ENCODE data around the gene LNPK.

Gene LNPK

GRCh38 chr2:175883586-175884194 is 118.4 kb downstream of the LNPK start:
- no peak for DNase-seq

GRCh38 chr2:175879679-175880078 is 122.4 kb downstream of the LNPK start:
- 98% methylated on average over 3 of the region's 3 CpGs for WGBS
- Histone ChIP-seq H3K14ac (ENCODE audit: low read length in 2 of 2) (no peak overlapping the region), H2BK120ac (ENCODE audit: low read depth, low read length) (no peak overlapping the region)

More at GRCh38 chr2:175883586-175884194, 118.4 kb downstream of the LNPK start:
- H2AFZ ChIP-seq (ENCODE audit: low read depth, low read length): no peak overlapping the region
- H3K27me3 ChIP-seq (ENCODE audit: control insufficient read depth in 1 of 2, insufficient read depth in 1 of 2, low read length in 2 of 2): peaks cover 0 to 5% of the 10 kb centered on the region in 2 experiments
- no peaks in the 10 kb centered on the region for H3K36me3 ChIP-seq (ENCODE audit: control insufficient read depth in 1 of 2, insufficient read depth in 2 of 2, low read depth in 1 of 2, low read length in 2 of 2)
- no peak overlapping the region for H2BK15ac ChIP-seq (ENCODE audit: low read depth, poor library complexity, severe bottlenecking)
- H2BK5ac ChIP-seq (ENCODE audit: low read depth, low read length, poor library complexity, severe bottlenecking): no peak overlapping the region
- no peak overlapping the region for H3K4me3 ChIP-seq (ENCODE audit: insufficient read depth in 1 of 2, low read depth in 1 of 2, low read length in 2 of 2)
- H2BK12ac ChIP-seq (ENCODE audit: low read length in 2 of 2): no peak overlapping the region
- no peak overlapping the region for H2AK5ac ChIP-seq (ENCODE audit: low read length, severe bottlenecking)
- H3K4me1 ChIP-seq (ENCODE audit: control insufficient read depth, insufficient read depth, low read depth, low read length): no peaks in the 10 kb centered on the region
- no peak overlapping the region for H3K18ac ChIP-seq (ENCODE audit: low read depth in 1 of 2, low read length in 2 of 2)
- H3K4me2 ChIP-seq (ENCODE audit: low read length, poor library complexity, severe bottlenecking): no peak overlapping the region
- H4K91ac ChIP-seq (ENCODE audit: low read length): no peak overlapping the region
- H2BK120ac ChIP-seq (ENCODE audit: low read depth, low read length): no peak overlapping the region
- no peaks in the 10 kb centered on the region for H3K9me3 ChIP-seq (ENCODE audit: control insufficient read depth, low read length)
- H3K14ac ChIP-seq (ENCODE audit: low read length in 2 of 2): no peak overlapping the region
- 68% methylated on average over 7 of the region's 7 CpGs for WGBS
- no peak overlapping the region for H3K9ac ChIP-seq (ENCODE audit: low read length)
- no peak overlapping the region for H3K27ac ChIP-seq (ENCODE audit: low read length, poor library complexity, severe bottlenecking)
- no peak overlapping the region for H3K23ac ChIP-seq (ENCODE audit: low read length in 2 of 2)
- no peak overlapping the region for H4K8ac ChIP-seq (ENCODE audit: low read length)
- no peak overlapping the region for H3K4ac ChIP-seq (ENCODE audit: low read depth in 1 of 2, low read length in 2 of 2)
- H3K79me1 ChIP-seq (replicated peaks; ENCODE audit: low read length, poor library complexity, severe bottlenecking): no peaks in the 10 kb centered on the region

GRCh38 chr2:175877845-175878544 is 124.1 kb downstream of the LNPK start:
- Histone ChIP-seq H3K4me1 (ENCODE audit: control insufficient read depth, insufficient read depth, low read depth, low read length) (no peaks in the 10 kb centered on the region), H3K4me2 (ENCODE audit: low read length, poor library complexity, severe bottlenecking) (no peak overlapping the region), H3K9ac (ENCODE audit: low read length) (no peak overlapping the region), H3K9me3 (ENCODE audit: control insufficient read depth, low read length) (no peaks in the 10 kb centered on the region), H3K14ac (ENCODE audit: low read length in 2 of 2) (no peak overlapping the region), H3K27ac (ENCODE audit: low read length, poor library complexity, severe bottlenecking) (no peak overlapping the region), H2BK15ac (ENCODE audit: low read depth, poor library complexity, severe bottlenecking) (no peak overlapping the region), H2BK5ac (ENCODE audit: low read depth, low read length, poor library complexity, severe bottlenecking) (no peak overlapping the region), H4K8ac (ENCODE audit: low read length) (no peak overlapping the region), H3K4me3 (ENCODE audit: insufficient read depth in 1 of 2, low read depth in 1 of 2, low read length in 2 of 2) (no peak overlapping the region), H3K27me3 (ENCODE audit: control insufficient read depth in 1 of 2, insufficient read depth in 1 of 2, low read length in 2 of 2) (peaks cover 0 to 6% of the 10 kb centered on the region in 2 experiments), H2AFZ (ENCODE audit: low read depth, low read length) (no peak overlapping the region), H3K4ac (ENCODE audit: low read depth in 1 of 2, low read length in 2 of 2) (no peak overlapping the region), H4K91ac (ENCODE audit: low read length) (no peak overlapping the region), H2BK120ac (ENCODE audit: low read depth, low read length) (no peak overlapping the region), H2AK5ac (ENCODE audit: low read length, severe bottlenecking) (no peak overlapping the region), H3K79me1 (replicated peaks; ENCODE audit: low read length, poor library complexity, severe bottlenecking) (no peaks in the 10 kb centered on the region), H2BK12ac (ENCODE audit: low read length in 2 of 2) (no peak overlapping the region), H3K36me3 (ENCODE audit: control insufficient read depth in 1 of 2, insufficient read depth in 2 of 2, low read depth in 1 of 2, low read length in 2 of 2) (no peaks in the 10 kb centered on the region), H3K23ac (ENCODE audit: low read length in 2 of 2) (no peak overlapping the region), H3K18ac (ENCODE audit: low read depth in 1 of 2, low read length in 2 of 2) (no peak overlapping the region)
- WGBS: 43% methylated on average over 2 of the region's 3 CpGs
- no peak for DNase-seq

More at GRCh38 chr2:175879679-175880078, 122.4 kb downstream of the LNPK start:
- H3K36me3 ChIP-seq (ENCODE audit: control insufficient read depth in 1 of 2, insufficient read depth in 2 of 2, low read depth in 1 of 2, low read length in 2 of 2): no peaks in the 10 kb centered on the region
- no peak overlapping the region for H3K27ac ChIP-seq (ENCODE audit: low read length, poor library complexity, severe bottlenecking)
- H3K23ac ChIP-seq (ENCODE audit: low read length in 2 of 2): no peak overlapping the region
- no peak overlapping the region for H2BK12ac ChIP-seq (ENCODE audit: low read length in 2 of 2)
- H3K9me3 ChIP-seq (ENCODE audit: control insufficient read depth, low read length): no peaks in the 10 kb centered on the region
- no peak overlapping the region for H3K4ac ChIP-seq (ENCODE audit: low read depth in 1 of 2, low read length in 2 of 2)
- no peak overlapping the region for H2BK15ac ChIP-seq (ENCODE audit: low read depth, poor library complexity, severe bottlenecking)
- no peak overlapping the region for H2AK5ac ChIP-seq (ENCODE audit: low read length, severe bottlenecking)
- H3K18ac ChIP-seq (ENCODE audit: low read depth in 1 of 2, low read length in 2 of 2): no peak overlapping the region
- peaks cover 0 to 5% of the 10 kb centered on the region in 2 experiments for H3K27me3 ChIP-seq (ENCODE audit: control insufficient read depth in 1 of 2, insufficient read depth in 1 of 2, low read length in 2 of 2)
- H2AFZ ChIP-seq (ENCODE audit: low read depth, low read length): no peak overlapping the region
- H4K91ac ChIP-seq (ENCODE audit: low read length): no peak overlapping the region
- H4K8ac ChIP-seq (ENCODE audit: low read length): no peak overlapping the region
- H3K4me2 ChIP-seq (ENCODE audit: low read length, poor library complexity, severe bottlenecking): no peak overlapping the region
- H3K9ac ChIP-seq (ENCODE audit: low read length): no peak overlapping the region
- H3K4me3 ChIP-seq (ENCODE audit: insufficient read depth in 1 of 2, low read depth in 1 of 2, low read length in 2 of 2): no peak overlapping the region
- H3K4me1 ChIP-seq (ENCODE audit: control insufficient read depth, insufficient read depth, low read depth, low read length): no peaks in the 10 kb centered on the region
- H2BK5ac ChIP-seq (ENCODE audit: low read depth, low read length, poor library complexity, severe bottlenecking): no peak overlapping the region
- no peaks in the 10 kb centered on the region for H3K79me1 ChIP-seq (replicated peaks; ENCODE audit: low read length, poor library complexity, severe bottlenecking)
- DNase-seq: no peak

GRCh38 chr2:175874291-175874690 is 127.8 kb downstream of the LNPK start:
- H4K91ac ChIP-seq (ENCODE audit: low read length): no peak overlapping the region
- no peak overlapping the region for H3K4me2 ChIP-seq (ENCODE audit: low read length, poor library complexity, severe bottlenecking)
- no peak overlapping the region for H2BK12ac ChIP-seq (ENCODE audit: low read length in 2 of 2)
- H3K14ac ChIP-seq (ENCODE audit: low read length in 2 of 2): no peak overlapping the region
- H3K79me1 ChIP-seq (replicated peaks; ENCODE audit: low read length, poor library complexity, severe bottlenecking): no peaks in the 10 kb centered on the region
- no peak overlapping the region for H2AFZ ChIP-seq (ENCODE audit: low read depth, low read length)
- H3K4me3 ChIP-seq (ENCODE audit: insufficient read depth in 1 of 2, low read depth in 1 of 2, low read length in 2 of 2): no peak overlapping the region
- H3K4me1 ChIP-seq (ENCODE audit: control insufficient read depth, insufficient read depth, low read depth, low read length): no peaks in the 10 kb centered on the region
- H3K36me3 ChIP-seq (ENCODE audit: control insufficient read depth in 1 of 2, insufficient read depth in 2 of 2, low read depth in 1 of 2, low read length in 2 of 2): no peaks in the 10 kb centered on the region
- H2BK120ac ChIP-seq (ENCODE audit: low read depth, low read length): no peak overlapping the region
- no peak overlapping the region for H3K18ac ChIP-seq (ENCODE audit: low read depth in 1 of 2, low read length in 2 of 2)
- H3K27ac ChIP-seq (ENCODE audit: low read length, poor library complexity, severe bottlenecking): no peak overlapping the region
- H3K9me3 ChIP-seq (ENCODE audit: control insufficient read depth, low read length): no peaks in the 10 kb centered on the region
- H2BK5ac ChIP-seq (ENCODE audit: low read depth, low read length, poor library complexity, severe bottlenecking): no peak overlapping the region
- DNase-seq: no peak
- no peak overlapping the region for H2BK15ac ChIP-seq (ENCODE audit: low read depth, poor library complexity, severe bottlenecking)
- H3K4ac ChIP-seq (ENCODE audit: low read depth in 1 of 2, low read length in 2 of 2): no peak overlapping the region
- 92% methylated on average over 2 of the region's 3 CpGs for WGBS
- no peak overlapping the region for H4K8ac ChIP-seq (ENCODE audit: low read length)
- no peak overlapping the region for H3K9ac ChIP-seq (ENCODE audit: low read length)
- peaks cover 0 to 4% of the 10 kb centered on the region in 2 experiments for H3K27me3 ChIP-seq (ENCODE audit: control insufficient read depth in 1 of 2, insufficient read depth in 1 of 2, low read length in 2 of 2)
- no peak overlapping the region for H3K23ac ChIP-seq (ENCODE audit: low read length in 2 of 2)
- H2AK5ac ChIP-seq (ENCODE audit: low read length, severe bottlenecking): no peak overlapping the region
